SU-DHL-6 (cell line): ENCODE measurements around the gene ZC3H7A.

Experiments
- CTCF ChIP-seq: fragments of 200-600 bp; sonication (generic); IDR thresholded peaks from one replicate; pipeline ENCODE4 v1.5.1; 2017; ENCODE audit warnings: antibody characterized with exemption, mild to moderate bottlenecking, low read length, moderate library complexity; ENCODE audit not compliant: insufficient read depth, poor library complexity, severe bottlenecking
- EZH2phosphoT487 ChIP-seq: fragments of 200-600 bp; sonication (generic), shearing (Covaris generic); conservative IDR thresholded peaks from 2 replicates; pipeline ENCODE4 v1.6.1; 2018; ENCODE audit warnings: mild to moderate bottlenecking, antibody characterized with exemption, low read length, moderate library complexity, mixed read lengths

GRCh38 chr16:11801481-11802021, 4.5 kb upstream of the ZC3H7A start:
- no peak for TF ChIP-seq CTCF
- no peak for TF ChIP-seq EZH2phosphoT487
